Measurements from ENCODE around the gene WSCD2. TPM values are rescaled to one million over a fixed set of nuclear protein-coding genes. Genes with fewer than 3 reads are reported as not detected.

The WSCD2 gene
- total RNA-seq, 1 donor from 2014 or later, result not detected

GRCh38 chr12:108174641-108175040 is 45.6 kb downstream of the WSCD2 start:
- no peak for TF ChIP-seq CTCF (IDR thresholded peaks at IDR 0.05; ENCODE audit: unreplicated experiment)
- H3K4me3 Mint-ChIP-seq (ENCODE audit: low read depth), result no peak overlapping the region
- peaks cover 21% of the 10 kb centered on the region for H3K27me3 Mint-ChIP-seq
- H3K27ac Mint-ChIP-seq, result no peak overlapping the region
- H3K4me1 Mint-ChIP-seq (ENCODE audit: low read depth), result no peaks in the 10 kb centered on the region
- DNase-seq (ENCODE audit: low spot score, unreplicated experiment), result no peak
- H3K36me3 Mint-ChIP-seq (ENCODE audit: insufficient read depth), result no peaks in the 10 kb centered on the region
- no peaks in the 10 kb centered on the region for H3K9me3 Mint-ChIP-seq (ENCODE audit: low read depth)

GRCh38 chr12:108175310-108175709 is 46.2 kb downstream of the WSCD2 start:
- no peaks in the 10 kb centered on the region for H3K36me3 Mint-ChIP-seq (ENCODE audit: insufficient read depth)
- H3K27ac Mint-ChIP-seq, result no peak overlapping the region
- H3K4me1 Mint-ChIP-seq (ENCODE audit: low read depth), result no peaks in the 10 kb centered on the region
- H3K4me3 Mint-ChIP-seq (ENCODE audit: low read depth), result no peak overlapping the region
- no peaks in the 10 kb centered on the region for H3K9me3 Mint-ChIP-seq (ENCODE audit: low read depth)
- no peak for DNase-seq (ENCODE audit: low spot score, unreplicated experiment)
- no peak for TF ChIP-seq CTCF (IDR thresholded peaks at IDR 0.05; ENCODE audit: unreplicated experiment)
- H3K27me3 Mint-ChIP-seq, result peaks cover 17% of the 10 kb centered on the region

- peaks cover 16% of the 10 kb centered on the region for H3K27me3 Mint-ChIP-seq
- no peaks in the 10 kb centered on the region for H3K9me3 Mint-ChIP-seq (ENCODE audit: low read depth)
- no peak overlapping the region for H3K27ac Mint-ChIP-seq
- H3K4me3 Mint-ChIP-seq (ENCODE audit: low read depth), result no peak overlapping the region
- no peaks in the 10 kb centered on the region for H3K36me3 Mint-ChIP-seq (ENCODE audit: insufficient read depth)
- H3K4me1 Mint-ChIP-seq (ENCODE audit: low read depth), result no peaks in the 10 kb centered on the region
- TF ChIP-seq CTCF (IDR thresholded peaks at IDR 0.05; ENCODE audit: unreplicated experiment), result no peak
- no peak for DNase-seq (ENCODE audit: low spot score, unreplicated experiment)
Observed at GRCh38 chr12:108176292-108176691, 47.2 kb downstream of the WSCD2 start.

- no peak for TF ChIP-seq CTCF (IDR thresholded peaks at IDR 0.05; ENCODE audit: unreplicated experiment)
- no peak overlapping the region for H3K27ac Mint-ChIP-seq
- H3K27me3 Mint-ChIP-seq, result peaks cover 24% of the 10 kb centered on the region
- H3K9me3 Mint-ChIP-seq (ENCODE audit: low read depth), result no peaks in the 10 kb centered on the region
- no peaks in the 10 kb centered on the region for H3K36me3 Mint-ChIP-seq (ENCODE audit: insufficient read depth)
- H3K4me1 Mint-ChIP-seq (ENCODE audit: low read depth), result no peaks in the 10 kb centered on the region
- no peak overlapping the region for H3K4me3 Mint-ChIP-seq (ENCODE audit: low read depth)
- no peak for DNase-seq (ENCODE audit: low spot score, unreplicated experiment)
Observed at GRCh38 chr12:108177131-108177530, 48.0 kb downstream of the WSCD2 start.

GRCh38 chr12:108179305-108179704 is 50.2 kb downstream of the WSCD2 start:
- no peaks in the 10 kb centered on the region for H3K9me3 Mint-ChIP-seq (ENCODE audit: low read depth)
- DNase-seq (ENCODE audit: low spot score, unreplicated experiment), result no peak
- no peak overlapping the region for H3K27ac Mint-ChIP-seq
- H3K4me3 Mint-ChIP-seq (ENCODE audit: low read depth), result no peak overlapping the region
- TF ChIP-seq CTCF (IDR thresholded peaks at IDR 0.05; ENCODE audit: unreplicated experiment), result no peak
- H3K4me1 Mint-ChIP-seq (ENCODE audit: low read depth), result no peaks in the 10 kb centered on the region
- H3K27me3 Mint-ChIP-seq, result peaks cover 34% of the 10 kb centered on the region
- H3K36me3 Mint-ChIP-seq (ENCODE audit: insufficient read depth), result no peaks in the 10 kb centered on the region
